AG10803 (cell line): ENCODE data around the gene MYO5B.

ENCODE experiments used
- DNase-seq: peaks from one replicate; pipeline ENCODE4 v3.0.0; 2010; ENCODE audit warnings: low read depth
- H3K4me3 ChIP-seq: 2 replicates; pipeline ENCODE4 v1.5.1; 2011; ENCODE audit warnings: mild to moderate bottlenecking, low read length, control low read depth
- CTCF ChIP-seq: conservative IDR thresholded peaks from 2 replicates; pipeline ENCODE4 v1.5.1; 2011; ENCODE audit warnings: mild to moderate bottlenecking, low read length, control low read depth, inconsistent platforms

Gene MYO5B

GRCh38 chr18:50044402-50044801, 150.5 kb downstream of the MYO5B start:
- no peak overlapping the region for H3K4me3 ChIP-seq
- DNase-seq = no peak
- no peak for TF ChIP-seq CTCF

- TF ChIP-seq CTCF = no peak
- no peak for DNase-seq
- H3K4me3 ChIP-seq = no peak overlapping the region
Measured at GRCh38 chr18:50042611-50043010, 152.3 kb downstream of the MYO5B start.

GRCh38 chr18:50039746-50040145, 155.2 kb downstream of the MYO5B start:
- no peak for DNase-seq
- H3K4me3 ChIP-seq = no peak overlapping the region
- TF ChIP-seq CTCF = no peak

GRCh38 chr18:50038448-50038847, 156.5 kb downstream of the MYO5B start:
- no peak for DNase-seq
- no peak for TF ChIP-seq CTCF

GRCh38 chr18:50034029-50034428, 160.9 kb downstream of the MYO5B start:
- H3K4me3 ChIP-seq = no peak overlapping the region
- no peak for DNase-seq
- TF ChIP-seq CTCF = no peak

More at GRCh38 chr18:50038448-50038847, 156.5 kb downstream of the MYO5B start:
- no peak overlapping the region for H3K4me3 ChIP-seq

GRCh38 chr18:50033004-50033403, 161.9 kb downstream of the MYO5B start:
- TF ChIP-seq CTCF = no peak
- no peak overlapping the region for H3K4me3 ChIP-seq
- no peak for DNase-seq

- DNase-seq = no peak
- no peak for TF ChIP-seq CTCF
- H3K4me3 ChIP-seq = no peak overlapping the region
Measured at GRCh38 chr18:50030146-50030545, 164.8 kb downstream of the MYO5B start.
